HG03460 (cell line): ENCODE results near the gene L1CAM.

Experiments used
- ATAC-seq: cut with Tn5 transposase; IDR thresholded peaks from one replicate; pipeline ENCODE4 v1.9.1; 2021; ENCODE audit not compliant: unreplicated experiment

L1CAM gene

GRCh38 chrX:153879741-153880439, 6.1 kb downstream of the L1CAM start:
- no peak for ATAC-seq

- no peak for ATAC-seq
Observed at GRCh38 chrX:153878969-153879653, 6.9 kb downstream of the L1CAM start.

GRCh38 chrX:153878345-153878744, 7.6 kb downstream of the L1CAM start:
- no peak for ATAC-seq

- ATAC-seq: no peak
Observed at GRCh38 chrX:153877571-153878261, 8.3 kb downstream of the L1CAM start.

GRCh38 chrX:153876112-153876491, 9.9 kb downstream of the L1CAM start:
- no peak for ATAC-seq

- no peak for ATAC-seq
Observed at GRCh38 chrX:153875391-153876111, 10.4 kb downstream of the L1CAM start.

GRCh38 chrX:153874366-153875125, 11.4 kb downstream of the L1CAM start:
- ATAC-seq: no peak

- ATAC-seq: no peak
Observed at GRCh38 chrX:153874085-153874365, 11.9 kb downstream of the L1CAM start.

GRCh38 chrX:153873282-153874084, 12.5 kb downstream of the L1CAM start:
- no peak for ATAC-seq

GRCh38 chrX:153871946-153872878, 13.8 kb downstream of the L1CAM start:
- ATAC-seq: no peak

GRCh38 chrX:153871451-153871850, 14.5 kb downstream of the L1CAM start:
- ATAC-seq: no peak

GRCh38 chrX:153870791-153871360, 15.1 kb downstream of the L1CAM start:
- no peak for ATAC-seq

- no peak for ATAC-seq
Observed at GRCh38 chrX:153870288-153870690, 15.7 kb downstream of the L1CAM start.

GRCh38 chrX:153869473-153870287, 16.3 kb downstream of the L1CAM start:
- no peak for ATAC-seq

GRCh38 chrX:153868576-153869472, 17.1 kb downstream of the L1CAM start:
- no peak for ATAC-seq

GRCh38 chrX:153867671-153868070, 18.3 kb downstream of the L1CAM start:
- no peak for ATAC-seq

GRCh38 chrX:153867139-153867538, 18.8 kb downstream of the L1CAM start:
- ATAC-seq: no peak
